Measurements from ENCODE around the gene VWA3A.

DNA sequence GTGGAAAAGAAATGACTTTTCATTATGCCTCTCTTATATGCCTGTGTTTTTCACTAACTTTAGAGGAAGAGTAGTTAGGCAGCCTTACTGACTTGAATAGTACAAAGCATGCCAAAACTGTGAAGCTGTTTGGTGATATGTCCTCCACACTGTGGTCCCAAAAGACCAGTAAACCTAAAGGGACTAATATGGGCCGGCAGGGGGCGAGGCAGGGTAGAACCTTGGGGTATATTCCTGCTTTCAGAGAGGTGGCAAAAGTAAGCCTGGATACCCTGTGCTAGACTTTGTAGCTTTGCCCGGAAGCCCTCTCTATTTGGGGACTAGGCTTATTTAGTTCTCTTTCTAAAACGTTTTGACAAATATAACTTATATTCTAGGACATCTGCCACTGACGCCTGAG is 36.5 kb upstream of the VWA3A start:
- TF ChIP-seq, protein P1, sequence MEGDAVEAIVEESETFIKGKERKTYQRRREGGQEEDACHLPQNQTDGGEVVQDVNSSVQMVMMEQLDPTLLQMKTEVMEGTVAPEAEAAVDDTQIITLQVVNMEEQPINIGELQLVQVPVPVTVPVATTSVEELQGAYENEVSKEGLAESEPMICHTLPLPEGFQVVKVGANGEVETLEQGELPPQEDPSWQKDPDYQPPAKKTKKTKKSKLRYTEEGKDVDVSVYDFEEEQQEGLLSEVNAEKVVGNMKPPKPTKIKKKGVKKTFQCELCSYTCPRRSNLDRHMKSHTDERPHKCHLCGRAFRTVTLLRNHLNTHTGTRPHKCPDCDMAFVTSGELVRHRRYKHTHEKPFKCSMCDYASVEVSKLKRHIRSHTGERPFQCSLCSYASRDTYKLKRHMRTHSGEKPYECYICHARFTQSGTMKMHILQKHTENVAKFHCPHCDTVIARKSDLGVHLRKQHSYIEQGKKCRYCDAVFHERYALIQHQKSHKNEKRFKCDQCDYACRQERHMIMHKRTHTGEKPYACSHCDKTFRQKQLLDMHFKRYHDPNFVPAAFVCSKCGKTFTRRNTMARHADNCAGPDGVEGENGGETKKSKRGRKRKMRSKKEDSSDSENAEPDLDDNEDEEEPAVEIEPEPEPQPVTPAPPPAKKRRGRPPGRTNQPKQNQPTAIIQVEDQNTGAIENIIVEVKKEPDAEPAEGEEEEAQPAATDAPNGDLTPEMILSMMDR (IDR thresholded peaks at IDR 0.05; ENCODE audit: low read depth, low read length, poor library complexity, severe bottlenecking) = no peak
- TF ChIP-seq EZH2phosphoT487 (IDR thresholded peaks at IDR 0.05; ENCODE audit: borderline replicate concordance, low read length) = no peak

Data from DOHH2 (cell line).